Transverse colon (tissue), 4 donors: ENCODE results near the gene C1orf35.
A peak's percentile ranks its signal among the peaks of the same experiment; 100 is the strongest.

ENCODE experiments used
- CTCF ChIP-seq, 5 experiments: fragments of 200-600 bp in 3 of 5; fragments of 450-650 bp in 2 of 5; sonication (generic) in 3 of 5; IDR thresholded peaks; 1 replicate in 2 of 5; 2 replicates in 3 of 5; pipeline ENCODE4 v1.5.1; 2016 to 2017; ENCODE audit warnings: antibody characterized with exemption in 5 of 5, inconsistent platforms in 3 of 5, mild to moderate bottlenecking in 2 of 5, moderate library complexity in 1 of 5
- POLR2A ChIP-seq: fragments of 450-650 bp; IDR thresholded peaks from one replicate; pipeline ENCODE4 v1.6.1; 2016; ENCODE audit warnings: antibody characterized with exemption, mild to moderate bottlenecking, moderate library complexity
- POLR2AphosphoS5 ChIP-seq, 3 donors: sonication (generic); formaldehyde crosslinking; IDR thresholded peaks; one replicate each; pipeline ENCODE4 v1.6.1; 2016; ENCODE audit warnings: antibody characterized with exemption in 3 of 3

GRCh38 chr1:228150461-228151179, 47.5 kb upstream of the C1orf35 start:
- no peak for TF ChIP-seq CTCF (IDR thresholded peaks at IDR 0.05)
- TF ChIP-seq POLR2AphosphoS5 (IDR thresholded peaks at IDR 0.05), result peak in 2 of 3 donors; percentile 20 to 34
- TF ChIP-seq POLR2A, result no peak
